Limb (tissue), 2 donors: ENCODE measurements around the gene SORCS2.

Source experiments
- DNase-seq, 2 donors: peaks; one replicate each; pipeline ENCODE4 v3.0.0-alpha.2; 2016; ENCODE audit errors: extremely low spot score in 2 of 2

Gene SORCS2

DNA sequence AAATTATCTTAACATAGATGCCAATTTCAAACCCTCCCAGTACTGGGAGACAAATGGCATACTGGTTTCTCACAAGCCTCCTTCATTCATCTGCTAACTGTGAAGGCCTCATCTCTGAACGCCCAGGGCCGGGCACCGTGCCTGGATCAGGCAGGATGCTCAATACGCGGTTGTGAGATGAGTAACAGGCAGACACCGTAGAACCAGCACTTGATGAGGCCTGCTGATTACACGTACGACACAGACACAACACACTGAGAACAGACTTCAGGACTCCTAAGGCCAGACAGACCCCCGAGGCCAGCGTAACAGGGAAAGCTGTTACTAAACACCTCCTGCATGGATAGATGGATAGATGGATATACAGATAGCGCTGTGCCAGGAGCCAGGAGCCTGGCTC lies 592.7 kb downstream of the SORCS2 start:
- peak in 1 of 2 donors; percentile 14 for DNase-seq

- no peak for DNase-seq
Measured at GRCh38 chr4:7786040-7786439, 593.7 kb downstream of the SORCS2 start.

- DNase-seq: no peak
Measured at GRCh38 chr4:7786517-7786916, 594.2 kb downstream of the SORCS2 start.

DNA sequence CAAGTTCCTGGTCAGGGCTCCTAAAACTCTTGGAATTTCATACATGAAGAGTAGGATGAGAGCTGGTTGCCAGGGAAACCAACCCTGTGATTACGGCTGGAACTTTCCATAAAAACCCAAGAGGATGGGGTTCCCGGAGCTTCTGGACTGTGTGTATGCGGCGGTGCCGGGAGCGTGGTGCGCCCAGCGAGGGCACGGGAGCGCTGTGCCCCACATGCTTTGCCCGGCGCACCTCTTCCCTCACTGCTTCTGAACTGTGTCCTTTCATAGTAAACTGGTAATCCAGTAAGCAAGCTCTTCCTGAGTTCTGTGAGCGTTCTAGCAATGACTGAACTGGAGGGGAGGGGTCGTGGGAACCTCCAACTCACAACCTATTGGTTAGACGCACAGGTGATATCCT lies 594.7 kb downstream of the SORCS2 start:
- no peak for DNase-seq

DNA sequence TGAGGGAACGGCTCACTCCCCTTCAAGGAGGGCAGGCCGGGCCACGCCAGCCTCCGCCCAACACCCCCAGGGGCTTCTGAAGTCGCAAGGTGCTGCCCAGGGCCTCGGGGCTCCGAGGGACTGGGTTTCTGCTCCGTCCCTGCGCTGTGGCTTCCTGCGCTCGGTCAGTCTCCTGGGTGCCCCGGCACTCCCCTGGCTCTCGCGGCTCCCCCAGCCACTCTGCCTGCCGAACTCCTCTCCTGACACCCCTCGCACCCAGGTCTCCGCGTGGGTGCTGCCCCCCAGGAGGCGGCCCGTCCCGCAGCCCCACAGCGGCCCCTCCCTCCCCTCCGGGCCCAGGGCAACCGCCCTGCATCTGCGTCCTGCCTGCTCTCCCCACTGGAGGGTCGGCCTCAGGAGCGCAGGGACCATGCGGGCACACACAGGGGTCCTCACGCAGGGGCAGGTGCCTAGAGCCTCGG lies 595.4 kb downstream of the SORCS2 start:
- DNase-seq: peak in 1 of 2 donors; percentile 21

DNA sequence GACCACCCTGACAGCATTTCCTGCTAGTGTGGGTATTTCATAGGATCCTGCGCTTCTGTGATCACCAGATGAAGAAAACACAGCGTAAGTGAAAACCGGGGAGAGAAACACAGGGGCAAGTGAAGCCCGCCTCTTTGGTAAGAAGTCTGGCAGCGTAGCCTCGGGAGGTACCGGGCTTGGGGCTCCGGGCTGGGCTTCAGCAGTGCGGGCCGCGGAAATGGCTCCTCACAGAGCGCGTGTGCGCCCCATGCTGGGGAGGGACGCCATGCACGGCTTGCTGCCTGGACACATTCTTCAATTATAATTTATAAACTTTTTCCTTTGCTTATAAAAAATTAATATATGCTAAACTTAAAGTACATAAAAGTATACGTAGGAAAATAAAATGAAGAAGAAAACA lies 595.9 kb downstream of the SORCS2 start:
- peak in 1 of 2 donors; percentile 24 for DNase-seq

DNA sequence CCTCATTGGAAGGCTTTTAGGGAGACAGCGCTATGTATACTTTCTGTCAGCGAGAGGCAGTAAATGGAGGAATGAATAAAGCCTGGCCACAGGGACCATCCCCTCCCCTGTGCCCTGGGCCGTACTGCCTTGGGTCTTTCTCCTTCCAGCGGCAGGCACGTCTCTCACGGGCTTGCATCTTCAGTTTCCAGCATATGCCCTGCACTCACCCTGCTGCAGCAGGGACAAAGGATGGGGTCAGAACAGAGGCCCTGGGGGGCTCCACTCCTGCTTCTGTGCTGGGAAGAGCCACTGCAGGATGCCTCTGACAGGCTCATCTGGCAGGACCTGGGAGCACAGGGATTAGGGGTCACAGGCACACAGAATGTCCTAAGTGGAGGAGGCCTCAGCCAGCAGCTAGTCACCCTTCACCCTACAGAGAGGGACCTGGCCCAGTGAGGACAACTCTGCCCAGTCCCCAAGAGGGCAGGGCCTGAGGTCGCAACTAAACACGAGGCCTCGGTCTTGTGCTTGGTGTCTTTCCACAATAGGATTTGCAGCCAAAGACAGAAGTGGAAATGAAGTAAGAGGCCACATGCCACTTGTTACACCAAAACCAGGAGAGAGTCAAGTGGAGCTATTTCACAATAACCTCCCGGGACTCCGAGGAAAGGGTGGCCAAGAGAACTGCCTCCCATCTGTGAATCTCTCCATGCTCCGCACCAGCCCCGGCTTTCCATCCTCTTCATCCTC lies 596.5 kb downstream of the SORCS2 start:
- peak in 1 of 2 donors; percentile 20 for DNase-seq

- no peak for DNase-seq
Measured at GRCh38 chr4:7790023-7790422, 597.7 kb downstream of the SORCS2 start.

DNA sequence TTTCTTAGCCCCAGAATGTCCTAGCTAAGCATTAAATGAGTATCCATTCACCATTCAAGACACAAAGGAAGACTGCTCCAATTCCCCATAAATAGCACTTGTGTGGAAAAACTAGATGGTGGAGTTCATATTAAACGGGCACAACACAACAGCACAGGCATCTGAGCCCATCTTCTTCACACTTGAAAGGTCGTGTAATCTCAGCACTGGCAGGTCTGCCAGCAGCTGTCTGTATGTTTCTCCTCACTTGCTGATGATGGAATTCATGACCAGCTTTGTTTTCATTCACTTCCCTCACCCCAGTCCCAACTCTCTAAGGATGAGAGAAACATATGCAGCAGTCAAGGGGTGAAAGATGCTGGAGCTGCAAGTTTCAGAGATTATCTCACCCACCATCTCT lies 598.7 kb downstream of the SORCS2 start:
- DNase-seq: no peak
